LNCaP clone FGC (cell line): ENCODE data around the gene MKI67.
A peak's percentile ranks its signal among the peaks of the same experiment; 100 is the strongest.

Experiments
- DNase-seq: peaks from one replicate; pipeline ENCODE4 v3.0.0-alpha.2; 2011; ENCODE audit warnings: low read depth
- H3K4me3 ChIP-seq: 2 replicates; pipeline ENCODE4 v1.5.1; 2011; ENCODE audit warnings: mild to moderate bottlenecking, low read depth, low read length, control low read depth
- TF ChIP-seq, protein P1 (sequence below): IDR thresholded peaks from 2 replicates; pipeline ENCODE4 v1.5.1; 2012; ENCODE audit warnings: mild to moderate bottlenecking; ENCODE audit not compliant: control insufficient read depth, insufficient read depth; ENCODE audit errors: extremely low read depth

MKI67 gene

DNA sequence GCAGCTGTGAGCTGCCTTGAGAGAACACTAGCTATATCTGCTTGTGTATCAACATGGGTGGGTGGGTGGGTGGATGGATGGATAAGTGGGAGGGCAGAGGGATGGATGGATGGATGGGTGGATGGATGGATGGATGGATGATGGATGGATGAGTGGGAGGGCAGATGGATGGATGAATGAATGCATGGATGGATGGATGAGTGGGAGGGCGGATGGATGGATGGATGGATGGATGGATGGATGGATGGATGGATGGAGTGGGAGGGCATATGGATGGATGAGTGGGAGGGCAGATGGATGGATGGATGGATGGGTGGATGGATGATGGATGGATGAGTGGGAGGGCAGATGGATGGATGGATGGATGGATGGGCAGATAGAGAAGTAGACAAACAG, 76.1 kb downstream of the MKI67 start:
- TF ChIP-seq, protein P1, sequence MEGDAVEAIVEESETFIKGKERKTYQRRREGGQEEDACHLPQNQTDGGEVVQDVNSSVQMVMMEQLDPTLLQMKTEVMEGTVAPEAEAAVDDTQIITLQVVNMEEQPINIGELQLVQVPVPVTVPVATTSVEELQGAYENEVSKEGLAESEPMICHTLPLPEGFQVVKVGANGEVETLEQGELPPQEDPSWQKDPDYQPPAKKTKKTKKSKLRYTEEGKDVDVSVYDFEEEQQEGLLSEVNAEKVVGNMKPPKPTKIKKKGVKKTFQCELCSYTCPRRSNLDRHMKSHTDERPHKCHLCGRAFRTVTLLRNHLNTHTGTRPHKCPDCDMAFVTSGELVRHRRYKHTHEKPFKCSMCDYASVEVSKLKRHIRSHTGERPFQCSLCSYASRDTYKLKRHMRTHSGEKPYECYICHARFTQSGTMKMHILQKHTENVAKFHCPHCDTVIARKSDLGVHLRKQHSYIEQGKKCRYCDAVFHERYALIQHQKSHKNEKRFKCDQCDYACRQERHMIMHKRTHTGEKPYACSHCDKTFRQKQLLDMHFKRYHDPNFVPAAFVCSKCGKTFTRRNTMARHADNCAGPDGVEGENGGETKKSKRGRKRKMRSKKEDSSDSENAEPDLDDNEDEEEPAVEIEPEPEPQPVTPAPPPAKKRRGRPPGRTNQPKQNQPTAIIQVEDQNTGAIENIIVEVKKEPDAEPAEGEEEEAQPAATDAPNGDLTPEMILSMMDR, result no peak
- no peak for DNase-seq
- no peak overlapping the region for H3K4me3 ChIP-seq

- DNase-seq, result no peak
- TF ChIP-seq, protein P1, result no peak
- H3K4me3 ChIP-seq, result no peak overlapping the region
Measured at GRCh38 chr10:128049226-128050120, 76.8 kb downstream of the MKI67 start.

- TF ChIP-seq, protein P1, result no peak
- H3K4me3 ChIP-seq, result no peak overlapping the region
- no peak for DNase-seq
Measured at GRCh38 chr10:128048819-128049210, 77.4 kb downstream of the MKI67 start.

DNA sequence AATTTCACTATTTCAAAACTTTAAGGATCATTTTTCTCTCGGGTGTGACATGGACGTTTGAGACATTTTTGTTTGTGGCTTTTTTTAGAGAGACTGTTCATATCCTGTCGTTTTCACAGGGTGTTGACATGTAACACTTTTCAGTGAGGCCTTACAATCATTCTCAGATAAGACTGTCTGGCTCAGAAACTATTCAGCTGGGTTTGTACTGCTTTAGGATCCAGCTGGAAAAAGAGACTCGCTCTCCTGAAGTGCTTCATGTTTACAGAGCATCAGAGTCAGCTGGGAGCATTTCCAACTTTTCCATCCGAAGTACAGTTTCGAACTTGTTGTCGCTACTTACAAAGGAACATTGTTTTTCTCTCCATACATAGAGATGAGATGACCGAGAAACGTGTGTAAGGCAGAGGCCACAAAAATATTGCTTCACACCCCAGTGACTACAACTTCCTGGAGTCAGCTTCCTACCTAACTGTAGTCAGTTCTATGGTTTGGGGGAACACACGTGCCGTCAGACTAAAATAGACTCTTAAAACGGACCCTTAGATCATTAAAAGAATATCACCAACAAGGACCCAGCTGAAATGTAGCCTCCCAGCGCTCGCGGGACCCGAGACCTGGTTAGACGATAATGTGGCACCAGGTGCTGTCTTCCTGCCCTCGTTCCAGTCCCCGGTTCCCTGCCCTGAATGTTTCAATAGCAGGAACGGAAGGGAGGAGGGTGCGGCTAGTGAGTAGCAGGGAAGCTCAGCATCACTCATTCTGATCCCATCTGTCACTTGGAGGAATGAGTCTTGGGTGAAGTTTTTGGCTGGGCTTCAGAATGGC, 78.0 kb downstream of the MKI67 start:
- TF ChIP-seq, protein P1, result no peak
- peak overlapping the region; percentile 43 for H3K4me3 ChIP-seq
- DNase-seq, result no peak

DNA sequence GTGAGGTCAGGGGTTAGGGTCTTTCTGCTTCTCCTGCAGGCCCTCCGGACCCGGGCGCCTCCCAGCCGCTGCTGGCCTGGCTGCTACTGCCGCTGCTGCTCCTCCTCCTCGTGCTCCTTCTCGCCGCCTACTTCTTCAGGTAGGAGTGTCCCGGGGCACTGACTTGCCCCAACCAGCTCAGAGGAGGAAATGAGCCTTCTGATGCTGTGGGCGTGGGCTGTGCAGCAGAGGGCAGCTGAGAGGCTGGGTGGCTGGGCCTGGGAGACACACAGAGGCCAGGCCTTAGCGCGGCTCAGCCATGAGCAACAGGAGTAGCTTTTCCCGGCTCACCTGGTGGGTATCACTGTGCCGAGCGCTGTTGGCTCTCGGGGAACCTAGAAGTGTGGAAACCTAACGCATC, 78.9 kb downstream of the MKI67 start:
- H3K4me3 ChIP-seq, result peak overlapping the region; percentile 43
- peak; percentile 77 for DNase-seq
- TF ChIP-seq, protein P1, result 0 out of 2 replicates have a peak, but pooled peaks have one; percentile 18

- no peak for DNase-seq
- TF ChIP-seq, protein P1, result no peak
- H3K4me3 ChIP-seq, result peak overlapping the region; percentile 12
Measured at GRCh38 chr10:128046953-128047290, 79.3 kb downstream of the MKI67 start.
